ENCODE measurements around the gene UGCG. TPM values are rescaled to one million over a fixed set of nuclear protein-coding genes. Genes with fewer than 3 reads are reported as not detected.

Gene UGCG
- total and polyA plus RNA-seq, 2 donors (not counting 1 experiment from before 2014, with no cell fraction given), result 23.9 to 53.5 TPM

DNA sequence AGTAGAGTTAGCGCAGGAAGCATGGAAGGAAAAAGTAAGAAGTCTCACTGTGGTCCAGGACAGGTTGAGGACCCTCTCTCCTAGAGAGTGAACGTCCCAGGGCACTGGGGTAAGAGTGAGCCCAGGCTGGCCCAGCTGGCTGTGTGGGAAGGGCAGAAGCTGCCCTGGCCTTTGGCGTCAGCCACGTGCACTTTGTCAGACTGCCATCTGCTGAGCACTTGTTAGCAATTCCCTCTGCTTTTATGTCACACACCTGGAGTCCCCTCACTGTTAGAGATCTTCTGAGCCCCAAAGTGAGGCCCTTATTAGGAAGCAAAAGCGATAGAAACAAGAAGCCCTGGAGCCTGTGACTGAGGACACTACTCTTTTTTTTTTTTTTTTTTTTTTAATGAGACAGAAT is 79.1 kb downstream of the UGCG start:
- H3K4me3 Mint-ChIP-seq, result no peak overlapping the region
- H3K4me1 Mint-ChIP-seq, result peaks cover 25% of the 10 kb centered on the region
- H3K27ac Mint-ChIP-seq, result no peak overlapping the region

DNA sequence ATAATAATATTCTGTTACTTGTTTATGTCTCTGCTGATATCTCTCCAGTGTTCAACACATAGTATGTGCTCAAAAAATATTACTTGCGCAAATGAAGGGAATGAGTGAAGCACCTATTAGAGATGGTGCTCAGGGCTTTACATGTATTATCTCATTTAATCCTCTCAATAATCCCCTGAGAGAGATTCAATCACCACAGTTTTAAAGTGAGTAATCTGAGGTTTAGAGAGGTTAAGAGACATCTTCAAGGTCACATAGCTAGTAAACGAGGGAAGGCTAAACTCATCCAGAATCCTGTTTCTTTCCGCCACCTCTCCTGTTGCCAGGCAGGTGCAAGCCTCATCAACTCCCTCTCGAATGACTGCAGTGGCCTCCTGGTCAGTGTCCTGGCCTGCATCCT is 82.0 kb downstream of the UGCG start:
- intact Hi-C loops (cut with micrococcal nuclease), result no loop called here
- ATAC-seq (ENCODE audit: low read depth) (no peak), DNase-seq (no peak)
- TF ChIP-seq EZH2 (IDR thresholded peaks at IDR 0.05; ENCODE audit: borderline replicate concordance, insufficient read depth, low read depth, low read length, poor library complexity, severe bottlenecking), result no peak
- TF ChIP-seq, protein P1, sequence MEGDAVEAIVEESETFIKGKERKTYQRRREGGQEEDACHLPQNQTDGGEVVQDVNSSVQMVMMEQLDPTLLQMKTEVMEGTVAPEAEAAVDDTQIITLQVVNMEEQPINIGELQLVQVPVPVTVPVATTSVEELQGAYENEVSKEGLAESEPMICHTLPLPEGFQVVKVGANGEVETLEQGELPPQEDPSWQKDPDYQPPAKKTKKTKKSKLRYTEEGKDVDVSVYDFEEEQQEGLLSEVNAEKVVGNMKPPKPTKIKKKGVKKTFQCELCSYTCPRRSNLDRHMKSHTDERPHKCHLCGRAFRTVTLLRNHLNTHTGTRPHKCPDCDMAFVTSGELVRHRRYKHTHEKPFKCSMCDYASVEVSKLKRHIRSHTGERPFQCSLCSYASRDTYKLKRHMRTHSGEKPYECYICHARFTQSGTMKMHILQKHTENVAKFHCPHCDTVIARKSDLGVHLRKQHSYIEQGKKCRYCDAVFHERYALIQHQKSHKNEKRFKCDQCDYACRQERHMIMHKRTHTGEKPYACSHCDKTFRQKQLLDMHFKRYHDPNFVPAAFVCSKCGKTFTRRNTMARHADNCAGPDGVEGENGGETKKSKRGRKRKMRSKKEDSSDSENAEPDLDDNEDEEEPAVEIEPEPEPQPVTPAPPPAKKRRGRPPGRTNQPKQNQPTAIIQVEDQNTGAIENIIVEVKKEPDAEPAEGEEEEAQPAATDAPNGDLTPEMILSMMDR (IDR thresholded peaks at IDR 0.05), result no peak
- Histone ChIP-seq H4K20me1 (ENCODE audit: control insufficient read depth, insufficient read depth, low read length, poor library complexity, severe bottlenecking) (no peaks in the 10 kb centered on the region), H3K9ac (ENCODE audit: low read length) (no peak overlapping the region), H3K4me1 (ENCODE audit: control insufficient read depth in 2 of 2, insufficient read depth in 2 of 2, low read length in 2 of 2) (peaks cover 32 to 34% of the 10 kb centered on the region in 2 donors), H3K36me3 (replicated peaks in 1 of 2; ENCODE audit: control extremely low read depth in 1 of 2, control insufficient read depth in 1 of 2, extremely low read depth in 1 of 2, insufficient read depth in 2 of 2, low read length in 1 of 2) (no peaks in the 10 kb centered on the region), H3K4me3 (ENCODE audit: control extremely low read depth in 1 of 5, extremely low read depth in 1 of 5, insufficient read depth in 1 of 5, low read depth in 2 of 5, low read length in 4 of 5) (no peak overlapping the region), H2AFZ (ENCODE audit: insufficient read depth, low read depth, low read length, poor library complexity, severe bottlenecking) (no peak overlapping the region), H3K4me2 (replicated peaks; ENCODE audit: low read depth, low read length, poor library complexity, severe bottlenecking) (no peak overlapping the region), H3K9me3 (ENCODE audit: control extremely low read depth in 1 of 3, control insufficient read depth in 2 of 3, insufficient read depth in 1 of 3, low read length in 2 of 3) (no peaks in the 10 kb centered on the region), H3K27me3 (replicated peaks in 1 of 4; ENCODE audit: control extremely low read depth in 1 of 4, control insufficient read depth in 3 of 4, insufficient read depth in 4 of 4, low read length in 3 of 4) (no peaks in the 10 kb centered on the region), H3K79me2 (ENCODE audit: control insufficient read depth, insufficient read depth, low read length) (peaks cover 6% of the 10 kb centered on the region), H3K27ac (ENCODE audit: low read length in 2 of 2) (no peak overlapping the region)
- POLR2A ChIA-PET, result no interaction called here
- CTCF ChIA-PET, result no interaction called here
- WGBS (ENCODE audit: insufficient coverage), result 90% methylated on average over 2 of the region's 4 CpGs
- Mint-ChIP-seq H3K27me3 (no peaks in the 10 kb centered on the region), H3K4me1 (peaks cover 38% of the 10 kb centered on the region), H3K4me3 (no peak overlapping the region), H3K27ac (no peak overlapping the region), H3K9me3 (ENCODE audit: insufficient read depth) (no peaks in the 10 kb centered on the region)

More for the DNA sequence above, 79.1 kb downstream of the UGCG start:
- H3K4me3 ChIP-seq (ENCODE audit: control extremely low read depth in 1 of 5, extremely low read depth in 1 of 5, insufficient read depth in 1 of 5, low read depth in 2 of 5, low read length in 4 of 5), result no peak overlapping the region
- TF ChIP-seq, protein P1 (IDR thresholded peaks at IDR 0.05), result no peak
- no peak for TF ChIP-seq EZH2 (IDR thresholded peaks at IDR 0.05; ENCODE audit: borderline replicate concordance, insufficient read depth, low read depth, low read length, poor library complexity, severe bottlenecking)
- ATAC-seq (ENCODE audit: low read depth) (peak; percentile 60), DNase-seq (peak; percentile 42)
- H3K9me3 ChIP-seq (ENCODE audit: control extremely low read depth in 1 of 3, control insufficient read depth in 2 of 3, insufficient read depth in 1 of 3, low read length in 2 of 3), result no peaks in the 10 kb centered on the region
- H3K36me3 ChIP-seq (replicated peaks in 1 of 2; ENCODE audit: control extremely low read depth in 1 of 2, control insufficient read depth in 1 of 2, extremely low read depth in 1 of 2, insufficient read depth in 2 of 2, low read length in 1 of 2), result no peaks in the 10 kb centered on the region
- Mint-ChIP-seq H3K9me3 (ENCODE audit: insufficient read depth) (no peaks in the 10 kb centered on the region), H3K27me3 (no peaks in the 10 kb centered on the region)
- WGBS (ENCODE audit: insufficient coverage), result 65% methylated on average over 2 of the region's 5 CpGs
- H3K4me2 ChIP-seq (replicated peaks; ENCODE audit: low read depth, low read length, poor library complexity, severe bottlenecking), result peak overlapping the region; percentile 12
- H3K9ac ChIP-seq (ENCODE audit: low read length), result no peak overlapping the region
- no peak overlapping the region for H3K27ac ChIP-seq (ENCODE audit: low read length in 2 of 2)
- H4K20me1 ChIP-seq (ENCODE audit: control insufficient read depth, insufficient read depth, low read length, poor library complexity, severe bottlenecking), result no peaks in the 10 kb centered on the region
- CTCF ChIA-PET, result interaction anchor here (0.6 to 2.8 kb wide), 10 partner anchors 8 to 217 kb away, joined by 3 to 17 read pairs (median 3); no protein-coding TSS in a partner anchor
- peaks cover 15% of the 10 kb centered on the region in 2 donors for H3K4me1 ChIP-seq (ENCODE audit: control insufficient read depth in 2 of 2, insufficient read depth in 2 of 2, low read length in 2 of 2)
- H3K79me2 ChIP-seq (ENCODE audit: control insufficient read depth, insufficient read depth, low read length), result no peaks in the 10 kb centered on the region
- no peak overlapping the region for H2AFZ ChIP-seq (ENCODE audit: insufficient read depth, low read depth, low read length, poor library complexity, severe bottlenecking)
- intact Hi-C loops (cut with micrococcal nuclease), result no loop called here
- no peaks in the 10 kb centered on the region for H3K27me3 ChIP-seq (replicated peaks in 1 of 4; ENCODE audit: control extremely low read depth in 1 of 4, control insufficient read depth in 3 of 4, insufficient read depth in 4 of 4, low read length in 3 of 4)
- POLR2A ChIA-PET, result no interaction called here

All from B cell (primary cell).